Stimulated activated naive B cell treated with anti-CD40 and anti-IgM and Interleukin-4, amounts not matched to agents 10 μg/mL and 1 μg/mL and 100 μg/mL, for 72 hours (primary cell): ENCODE results near the gene WDR33.

Source experiments
- ATAC-seq, 2 donors: fragments of 150-1000 bp; cut with Tn5 transposase; replicated peaks; 2 replicates each; pipeline ENCODE4 v1.10.0; 2021; ENCODE audit warnings: moderate library complexity in 1 of 2
- DNase-seq: peaks from one replicate; pipeline ENCODE4 v3.0.0; 2021
- H3K27ac Mint-ChIP-seq: one replicate; pipeline ENCODE4 v1.8.0; 2022; ENCODE audit warnings: mild to moderate bottlenecking, mixed read lengths
- H3K27me3 Mint-ChIP-seq, 2 donors: one replicate each; pipeline ENCODE4 v1.8.0; 2022; ENCODE audit warnings: mixed read lengths in 2 of 2
- H3K36me3 Mint-ChIP-seq, 2 donors: one replicate each; pipeline ENCODE4 v1.8.0; 2022; ENCODE audit warnings: mixed read lengths in 2 of 2, mild to moderate bottlenecking in 1 of 2
- H3K4me1 Mint-ChIP-seq, 2 donors: one replicate each; pipeline ENCODE4 v1.8.0; 2022; ENCODE audit warnings: mixed read lengths in 2 of 2, mild to moderate bottlenecking in 1 of 2
- H3K4me3 Mint-ChIP-seq, 2 donors: one replicate each; pipeline ENCODE4 v1.8.0; 2022; ENCODE audit warnings: mild to moderate bottlenecking in 2 of 2, mixed read lengths in 2 of 2, moderate library complexity in 1 of 2
- H3K9me3 Mint-ChIP-seq, 2 donors: one replicate each; pipeline ENCODE4 v1.8.0; 2022; ENCODE audit warnings: mixed read lengths in 2 of 2, mild to moderate bottlenecking in 1 of 2

WDR33 gene

GRCh38 chr2:127664065-127664894 lies 146.7 kb downstream of the WDR33 start:
- Mint-ChIP-seq H3K9me3 (no peaks in the 10 kb centered on the region), H3K4me3 (peak overlapping the region; percentile 32 to 67), H3K4me1 (peaks cover 8 to 18% of the 10 kb centered on the region in 2 donors), H3K27me3 (peaks cover 33 to 59% of the 10 kb centered on the region in 2 donors), H3K36me3 (no peaks in the 10 kb centered on the region), H3K27ac (no peak overlapping the region)
- DNase-seq (no peak), ATAC-seq (peak; percentile 29 to 34)

DNA sequence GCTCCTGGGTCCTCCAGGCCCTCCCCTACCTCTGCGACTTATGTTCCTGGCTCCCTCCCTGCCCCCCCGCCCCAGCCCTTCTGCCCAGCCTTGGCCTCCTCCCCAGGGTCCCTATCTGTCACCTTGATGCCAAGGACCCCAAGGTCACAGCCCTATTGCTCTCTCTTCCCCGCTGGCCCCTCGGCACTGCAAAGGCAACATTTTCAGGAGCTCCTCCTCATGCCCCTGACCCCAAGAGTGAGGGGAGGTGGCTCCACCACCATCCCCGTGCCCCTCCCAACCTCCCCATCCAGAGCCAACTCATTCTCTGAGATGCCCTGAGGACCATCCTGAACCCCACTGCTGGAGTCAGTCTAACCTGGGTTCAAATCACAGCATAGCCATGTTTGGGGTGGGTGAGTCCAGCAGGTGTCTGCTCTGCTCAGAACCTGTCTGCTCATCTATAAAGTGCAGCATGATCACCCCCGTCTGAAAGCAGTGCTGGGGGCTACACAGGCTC lies 147.4 kb downstream of the WDR33 start:
- H3K36me3 Mint-ChIP-seq: no peaks in the 10 kb centered on the region
- peaks cover 9 to 24% of the 10 kb centered on the region in 2 donors for H3K4me1 Mint-ChIP-seq
- H3K27ac Mint-ChIP-seq: no peak overlapping the region
- peaks cover 29 to 53% of the 10 kb centered on the region in 2 donors for H3K27me3 Mint-ChIP-seq
- DNase-seq (no peak), ATAC-seq (no peak)
- no peak overlapping the region for H3K4me3 Mint-ChIP-seq
- no peaks in the 10 kb centered on the region for H3K9me3 Mint-ChIP-seq

DNA sequence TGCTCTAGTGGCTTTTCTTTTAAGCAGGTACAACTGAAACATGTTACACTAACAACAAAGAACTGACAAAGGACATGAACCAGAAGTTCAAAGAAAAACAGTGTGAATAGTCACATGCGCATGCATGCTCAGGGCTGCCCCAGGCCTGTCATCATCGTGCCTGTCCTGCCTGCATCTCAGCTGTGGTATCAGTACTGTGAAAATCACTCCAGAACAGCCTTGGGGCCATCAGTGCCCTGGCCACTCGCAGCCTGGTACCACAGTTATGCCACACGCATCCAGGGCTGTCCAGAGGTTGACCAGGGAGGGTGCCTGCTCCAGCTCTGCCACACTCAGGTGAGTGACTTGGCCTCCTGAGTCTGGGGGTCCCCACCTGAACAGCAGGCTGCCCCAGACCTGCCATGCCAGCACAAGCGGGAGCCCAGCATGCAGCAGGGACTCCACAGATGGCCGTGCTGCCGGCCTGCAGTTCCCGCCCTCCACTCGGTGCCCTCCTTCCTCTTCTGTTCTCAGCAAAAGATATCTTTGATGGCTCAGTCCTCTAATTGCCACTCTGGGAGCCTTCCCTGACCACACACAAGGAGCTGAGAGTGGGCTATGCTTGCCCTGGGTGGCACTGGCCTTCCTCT lies 147.9 kb downstream of the WDR33 start:
- ATAC-seq (no peak), DNase-seq (no peak)
- H3K36me3 Mint-ChIP-seq: no peaks in the 10 kb centered on the region
- H3K27me3 Mint-ChIP-seq: peaks cover 29 to 53% of the 10 kb centered on the region in 2 donors
- no peaks in the 10 kb centered on the region for H3K9me3 Mint-ChIP-seq
- H3K27ac Mint-ChIP-seq: no peak overlapping the region
- no peak overlapping the region for H3K4me3 Mint-ChIP-seq
- H3K4me1 Mint-ChIP-seq: peaks cover 9 to 25% of the 10 kb centered on the region in 2 donors

DNA sequence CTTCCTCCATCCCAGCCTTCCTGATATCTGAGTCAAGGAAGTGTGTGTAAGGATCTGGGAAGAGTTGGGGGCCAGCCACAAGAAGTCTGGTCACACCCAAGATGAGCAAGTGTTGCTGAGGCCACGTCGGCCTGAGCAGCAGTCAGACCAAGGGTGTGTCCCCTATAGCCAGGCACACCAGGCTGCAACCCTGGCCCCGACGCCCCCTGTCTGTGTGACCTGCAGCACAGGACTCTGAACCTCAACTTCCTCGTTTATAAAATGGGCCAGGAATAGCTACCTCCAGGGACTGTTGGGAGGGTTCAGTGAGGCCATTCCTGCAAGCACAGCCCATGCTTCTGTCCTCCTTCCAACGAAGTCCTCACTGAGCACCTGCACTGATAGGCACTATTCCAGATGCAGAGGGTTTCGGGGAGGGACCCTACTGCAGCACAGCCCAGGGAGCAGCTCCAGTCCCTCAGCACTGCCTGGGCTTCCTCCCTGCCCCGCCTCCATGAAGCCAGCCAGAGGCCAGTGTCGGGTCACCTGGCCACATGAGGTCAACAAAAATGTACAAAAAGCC lies 148.9 kb downstream of the WDR33 start:
- Mint-ChIP-seq H3K36me3 (no peaks in the 10 kb centered on the region), H3K9me3 (no peaks in the 10 kb centered on the region), H3K27ac (no peak overlapping the region), H3K27me3 (peaks cover 29 to 53% of the 10 kb centered on the region in 2 donors), H3K4me3 (no peak overlapping the region), H3K4me1 (peaks cover 9 to 27% of the 10 kb centered on the region in 2 donors)
- ATAC-seq (no peak), DNase-seq (no peak)

DNA sequence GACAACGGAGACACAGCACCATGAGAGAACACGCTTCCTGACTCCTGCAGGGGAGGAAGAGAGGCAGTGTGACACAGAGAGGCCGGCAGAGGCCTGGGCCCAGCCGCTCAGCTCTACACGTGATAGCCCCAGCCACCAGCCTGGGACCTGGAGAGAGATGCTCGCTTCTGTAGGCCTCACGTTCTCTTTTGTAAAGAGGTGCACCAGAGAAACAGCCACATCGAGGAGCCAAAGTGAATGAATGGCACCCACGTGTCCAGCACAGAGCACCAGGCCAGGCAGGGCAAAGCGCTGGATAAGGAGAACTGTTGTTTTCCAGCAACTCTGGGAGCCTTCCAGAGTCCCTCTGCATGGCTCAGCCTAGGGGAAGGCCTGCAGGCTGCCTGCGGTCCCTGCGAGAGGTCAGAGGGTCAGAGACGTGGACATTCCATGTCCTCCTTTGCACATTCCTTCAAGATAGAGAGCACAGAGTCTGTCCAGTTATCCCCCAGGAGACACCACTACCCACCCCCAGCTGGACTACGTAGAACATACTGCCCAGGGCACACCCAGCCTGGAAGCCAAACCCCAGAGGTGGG lies 149.8 kb downstream of the WDR33 start:
- H3K36me3 Mint-ChIP-seq: no peaks in the 10 kb centered on the region
- H3K4me1 Mint-ChIP-seq: peaks cover 12 to 30% of the 10 kb centered on the region in 2 donors
- H3K9me3 Mint-ChIP-seq: no peaks in the 10 kb centered on the region
- no peak overlapping the region for H3K27ac Mint-ChIP-seq
- peaks cover 29 to 46% of the 10 kb centered on the region in 2 donors for H3K27me3 Mint-ChIP-seq
- ATAC-seq (no peak), DNase-seq (no peak)
- no peak overlapping the region for H3K4me3 Mint-ChIP-seq

DNA sequence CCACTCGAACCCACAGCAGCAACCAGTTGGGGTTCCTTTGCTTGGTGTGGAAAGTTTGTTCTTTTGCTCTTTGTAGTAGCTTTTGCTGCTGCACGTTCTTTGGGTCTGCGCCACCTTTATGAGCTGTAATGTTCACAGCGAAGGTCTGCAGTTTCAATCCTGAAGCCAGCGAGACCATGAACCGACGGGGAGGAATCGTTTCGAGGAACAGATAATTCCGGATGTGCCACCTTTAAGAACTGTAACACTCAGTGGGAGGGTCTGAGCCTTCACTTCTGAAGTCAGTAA lies 150.7 kb downstream of the WDR33 start:
- H3K4me3 Mint-ChIP-seq: no peak overlapping the region
- no peak overlapping the region for H3K27ac Mint-ChIP-seq
- no peak for DNase-seq
- ATAC-seq: no peak
- H3K36me3 Mint-ChIP-seq: no peaks in the 10 kb centered on the region
- H3K27me3 Mint-ChIP-seq: peaks cover 29 to 39% of the 10 kb centered on the region in 2 donors
- peaks cover 12 to 30% of the 10 kb centered on the region in 2 donors for H3K4me1 Mint-ChIP-seq
- no peaks in the 10 kb centered on the region for H3K9me3 Mint-ChIP-seq

DNA sequence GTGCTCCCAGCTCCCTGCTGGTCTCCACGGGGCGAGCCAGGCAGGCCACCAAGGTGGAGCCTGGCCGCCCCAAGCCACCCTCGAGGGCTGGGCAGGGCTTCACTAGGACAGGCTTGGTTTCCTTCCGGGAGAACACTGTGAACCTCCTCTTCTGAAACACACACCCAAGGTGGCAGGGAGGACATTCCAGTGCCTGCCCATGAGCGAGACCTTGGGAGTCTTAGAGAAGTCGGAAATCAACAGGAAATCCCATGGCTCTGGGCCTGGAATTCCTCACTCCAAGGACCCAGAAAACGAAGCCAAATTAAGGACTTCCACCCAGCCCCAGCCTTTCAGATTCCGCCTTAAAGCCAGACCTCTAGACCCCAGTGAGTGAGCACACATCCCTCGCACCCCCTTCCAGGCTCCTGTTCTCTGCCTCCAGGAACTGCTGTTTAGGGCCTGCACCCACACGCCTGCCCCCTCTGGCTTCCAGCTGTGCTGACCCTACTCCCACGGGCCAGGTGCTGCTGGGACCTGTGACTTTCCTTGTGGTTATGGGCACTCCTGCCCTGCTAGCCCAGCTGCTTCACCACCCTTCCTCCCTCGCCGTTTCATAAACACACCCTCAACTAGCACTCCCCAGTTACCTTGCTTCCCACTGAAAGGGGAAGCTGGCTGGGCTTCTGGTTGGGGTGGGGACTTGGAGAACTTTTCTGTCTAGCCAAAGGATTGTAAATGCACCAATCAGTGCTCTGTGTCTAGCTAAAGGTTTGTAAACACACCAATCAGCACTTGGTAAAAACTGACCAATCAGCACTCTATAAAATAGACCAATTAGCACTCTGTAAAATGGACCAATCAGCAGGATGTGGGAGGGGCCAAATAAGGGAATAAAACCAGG lies 151.3 kb downstream of the WDR33 start:
- peaks cover 25 to 33% of the 10 kb centered on the region in 2 donors for H3K27me3 Mint-ChIP-seq
- peaks cover 12 to 30% of the 10 kb centered on the region in 2 donors for H3K4me1 Mint-ChIP-seq
- DNase-seq (no peak), ATAC-seq (peak; percentile 51 to 55)
- H3K4me3 Mint-ChIP-seq: no peak overlapping the region
- no peak overlapping the region for H3K27ac Mint-ChIP-seq
- H3K9me3 Mint-ChIP-seq: no peaks in the 10 kb centered on the region
- H3K36me3 Mint-ChIP-seq: no peaks in the 10 kb centered on the region

DNA sequence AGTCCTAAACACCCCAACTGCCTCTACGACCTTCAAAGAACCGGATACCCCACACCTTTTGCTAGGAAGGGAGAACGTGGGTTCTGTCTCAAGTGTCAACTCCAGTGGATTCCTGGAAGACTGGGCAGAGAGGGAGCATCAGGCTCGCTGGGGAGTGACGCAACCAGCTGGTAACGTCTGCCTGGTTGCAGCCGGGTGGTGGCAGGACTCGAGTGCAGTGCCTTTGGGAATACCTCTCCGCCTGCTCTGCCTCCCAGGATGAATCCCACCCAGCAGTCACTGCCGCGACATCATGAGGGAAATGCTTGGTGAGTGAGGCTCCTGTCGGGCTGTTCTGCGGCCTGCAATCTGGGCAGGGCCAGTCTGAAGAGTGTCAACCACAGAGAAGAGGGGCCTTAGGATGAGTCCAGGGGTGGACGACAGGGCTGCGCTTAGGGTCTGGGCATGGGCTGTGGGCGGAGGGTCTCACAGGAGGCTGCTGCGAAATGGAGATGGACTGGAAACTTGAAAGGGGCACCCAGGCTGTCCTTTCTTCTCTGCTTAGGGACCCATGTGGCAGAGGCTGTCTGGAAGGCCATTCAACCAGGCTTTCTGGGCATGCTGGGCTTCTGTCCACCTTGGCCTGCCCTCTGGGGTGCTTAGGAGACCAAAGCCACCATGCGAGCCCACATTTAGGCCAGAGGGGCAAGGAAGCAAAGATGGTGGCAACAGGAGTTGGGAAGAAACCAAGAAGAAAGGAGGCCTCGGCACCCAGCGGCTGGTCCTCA lies 152.1 kb downstream of the WDR33 start:
- Mint-ChIP-seq H3K27ac (no peak overlapping the region), H3K9me3 (no peaks in the 10 kb centered on the region), H3K27me3 (peaks cover 22 to 28% of the 10 kb centered on the region in 2 donors), H3K4me3 (no peak overlapping the region), H3K36me3 (no peaks in the 10 kb centered on the region), H3K4me1 (peaks cover 12 to 32% of the 10 kb centered on the region in 2 donors)
- ATAC-seq: no peak
- no peak for DNase-seq

GRCh38 chr2:127658146-127658545 lies 152.8 kb downstream of the WDR33 start:
- DNase-seq (no peak), ATAC-seq (no peak)
- H3K9me3 Mint-ChIP-seq: no peaks in the 10 kb centered on the region
- H3K27me3 Mint-ChIP-seq: peaks cover 15 to 26% of the 10 kb centered on the region in 2 donors
- no peak overlapping the region for H3K27ac Mint-ChIP-seq
- H3K4me3 Mint-ChIP-seq: no peak overlapping the region
- no peaks in the 10 kb centered on the region for H3K36me3 Mint-ChIP-seq
- H3K4me1 Mint-ChIP-seq: peaks cover 16 to 32% of the 10 kb centered on the region in 2 donors

DNA sequence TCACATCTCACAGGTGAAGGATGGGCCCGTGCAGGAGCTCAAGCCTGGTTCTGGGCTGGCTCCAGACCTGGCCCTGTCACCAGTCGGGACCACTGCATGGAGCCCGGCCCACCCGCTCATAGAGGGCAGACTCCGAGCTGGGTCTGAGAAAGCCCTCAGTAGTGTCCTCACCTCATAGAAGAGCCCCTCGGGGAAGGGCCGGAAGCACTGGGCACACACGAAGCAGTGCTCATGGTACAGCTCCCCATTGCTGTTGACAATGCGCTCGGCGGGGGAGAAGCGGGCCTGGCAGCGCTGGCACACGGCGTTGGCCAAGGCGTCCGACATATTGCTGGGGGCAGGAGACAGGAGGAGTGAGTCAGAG lies 153.8 kb downstream of the WDR33 start:
- DNase-seq (no peak), ATAC-seq (no peak)
- H3K4me1 Mint-ChIP-seq: peaks cover 25 to 40% of the 10 kb centered on the region in 2 donors
- no peak overlapping the region for H3K4me3 Mint-ChIP-seq
- peaks cover 11 to 22% of the 10 kb centered on the region in 2 donors for H3K27me3 Mint-ChIP-seq
- no peaks in the 10 kb centered on the region for H3K9me3 Mint-ChIP-seq
- no peak overlapping the region for H3K27ac Mint-ChIP-seq
- H3K36me3 Mint-ChIP-seq: no peaks in the 10 kb centered on the region

- DNase-seq (no peak), ATAC-seq (no peak)
- no peak overlapping the region for H3K27ac Mint-ChIP-seq
- peaks cover 6 to 18% of the 10 kb centered on the region in 2 donors for H3K27me3 Mint-ChIP-seq
- H3K4me3 Mint-ChIP-seq: no peak overlapping the region
- H3K4me1 Mint-ChIP-seq: peaks cover 31 to 45% of the 10 kb centered on the region in 2 donors
- H3K9me3 Mint-ChIP-seq: no peaks in the 10 kb centered on the region
- H3K36me3 Mint-ChIP-seq: no peaks in the 10 kb centered on the region
Measured at GRCh38 chr2:127656569-127657231, 154.3 kb downstream of the WDR33 start.

- peaks cover 41 to 57% of the 10 kb centered on the region in 2 donors for H3K4me1 Mint-ChIP-seq
- H3K9me3 Mint-ChIP-seq: no peaks in the 10 kb centered on the region
- H3K4me3 Mint-ChIP-seq: no peak overlapping the region
- peaks cover 0 to 1% of the 10 kb centered on the region in 2 donors for H3K36me3 Mint-ChIP-seq
- DNase-seq (no peak), ATAC-seq (no peak)
- no peak overlapping the region for H3K27ac Mint-ChIP-seq
- peaks cover 0 to 6% of the 10 kb centered on the region in 2 donors for H3K27me3 Mint-ChIP-seq
Measured at GRCh38 chr2:127655209-127656073, 155.5 kb downstream of the WDR33 start.
